HepG2 (cell line): Measurements from ENCODE around the gene WBP1. TPM values are rescaled to one million over a fixed set of nuclear protein-coding genes. Genes with fewer than 3 reads are reported as not detected.

Source experiments
- ETV5 ChIP-seq: IDR thresholded peaks from 2 replicates; pipeline ENCODE4 v1.6.1; 2018; ENCODE audit warnings: missing biosample characterization, missing genetic modification reagents, inconsistent platforms, borderline replicate concordance
- GTF3A ChIP-seq: sonication (generic); formaldehyde crosslinking; conservative IDR thresholded peaks from 2 replicates; pipeline ENCODE4 v1.4.0; 2020; ENCODE audit warnings: mild to moderate bottlenecking, missing genetic modification reagents
- HDAC1 ChIP-seq: sonication (generic); formaldehyde crosslinking; IDR thresholded peaks from 2 replicates; pipeline ENCODE4 v1.5.1; 2020; ENCODE audit warnings: mild to moderate bottlenecking, missing genetic modification reagents
- HOXA9 ChIP-seq: sonication (generic); formaldehyde crosslinking; IDR thresholded peaks from 2 replicates; pipeline ENCODE4 v1.8.1; 2022; ENCODE audit warnings: missing genetic modification reagents, mild to moderate bottlenecking, moderate library complexity, borderline replicate concordance
- KDM4B ChIP-seq: sonication (generic); formaldehyde crosslinking; IDR thresholded peaks from 2 replicates; pipeline ENCODE4 v1.4.0; 2020; ENCODE audit warnings: missing genetic modification reagents
- KLF12 ChIP-seq: sonication (generic); formaldehyde crosslinking; IDR thresholded peaks from 2 replicates; pipeline ENCODE4 v1.4.0; 2020; ENCODE audit warnings: missing genetic modification reagents, borderline replicate concordance
- NFKB2 ChIP-seq: sonication (generic); formaldehyde crosslinking; IDR thresholded peaks from 2 replicates; pipeline ENCODE4 v1.4.0; 2020; ENCODE audit warnings: missing genetic modification reagents, borderline replicate concordance
- RFXANK ChIP-seq: IDR thresholded peaks from 2 replicates; pipeline ENCODE4 v1.6.1; 2016
- SATB2 ChIP-seq: sonication (generic); formaldehyde crosslinking; IDR thresholded peaks from 2 replicates; pipeline ENCODE4 v1.5.0; 2020; ENCODE audit warnings: missing genetic modification reagents
- SMYD3 ChIP-seq: sonication (generic); formaldehyde crosslinking; IDR thresholded peaks from 2 replicates; pipeline ENCODE4 v1.8.1; 2023; ENCODE audit warnings: mild to moderate bottlenecking, missing genetic modification reagents
- SOX5 ChIP-seq: IDR thresholded peaks from 2 replicates; pipeline ENCODE4 v1.6.1; 2016; ENCODE audit warnings: borderline replicate concordance
- SP1 ChIP-seq, 2 experiments: fragments of 450-650 bp in 1 of 2; sonication (generic) in 1 of 2; formaldehyde crosslinking in 1 of 2; IDR thresholded peaks; 2 replicates each; pipeline versions ENCODE4 v1.4.0 to v1.6.1; 2016 to 2020; ENCODE audit warnings: missing genetic modification reagents in 1 of 2
- ZBTB38 ChIP-seq: sonication (generic); formaldehyde crosslinking; IDR thresholded peaks from 2 replicates; pipeline ENCODE4 v1.5.1; 2020; ENCODE audit warnings: mild to moderate bottlenecking, missing genetic modification reagents
- ZIK1 ChIP-seq: sonication (generic); formaldehyde crosslinking; IDR thresholded peaks from 2 replicates; pipeline ENCODE4 v1.5.0; 2020; ENCODE audit warnings: mild to moderate bottlenecking, low read depth, missing genetic modification reagents, borderline replicate concordance
- ZNF256 ChIP-seq: sonication (generic); formaldehyde crosslinking; conservative IDR thresholded peaks from 2 replicates; pipeline ENCODE4 v1.4.0; 2020; ENCODE audit warnings: missing genetic modification reagents
- ZNF3 ChIP-seq: IDR thresholded peaks from 2 replicates; pipeline ENCODE4 v1.7.0; 2017; ENCODE audit warnings: inconsistent platforms
- ZNF709 ChIP-seq: sonication (generic); formaldehyde crosslinking; IDR thresholded peaks from 2 replicates; pipeline ENCODE4 v1.5.0; 2020; ENCODE audit warnings: mild to moderate bottlenecking, missing genetic modification reagents
- ZNF775 ChIP-seq: sonication (generic); formaldehyde crosslinking; IDR thresholded peaks from 2 replicates; pipeline ENCODE4 v1.4.0; 2020; ENCODE audit warnings: missing genetic modification reagents, mild to moderate bottlenecking, moderate library complexity, borderline replicate concordance
- ZNF83 ChIP-seq: sonication (generic); formaldehyde crosslinking; IDR thresholded peaks from 2 replicates; pipeline ENCODE4 v1.4.0; 2020; ENCODE audit warnings: missing genetic modification reagents, mild to moderate bottlenecking, borderline replicate concordance
- polyA plus RNA-seq, 8 experiments: library from polyadenylated mRNA; depleted of rRNA in 3 of 8; stranded (reverse) in 7 of 8; unstranded in 1 of 8; fragments of >200 nt; fragmentation: Illumina TruSeq in 4 of 8; extraction: Trizol in 4 of 8; gene quantifications; 2 replicates each; pipeline versions ENCODE4 v1.2.1 to v1.2.3, GENCODE V29; 2011 to 2016; ENCODE audit warnings: low read depth in 4 of 8, missing spikeins in 1 of 8, mixed read lengths in 1 of 8; ENCODE audit not compliant: insufficient read depth in 1 of 8
- total RNA-seq, 5 experiments: library from RNA; depleted of rRNA; stranded (reverse); fragments of >200 nt; fragmentation: Illumina TruSeq; extraction: Trizol; gene quantifications; 2 replicates each; pipeline ENCODE4 v1.2.3, GENCODE V29; 2016; ENCODE audit warnings: low read depth in 1 of 5
- TF ChIP-seq, protein P1 (sequence below): sonication (generic); formaldehyde crosslinking; IDR thresholded peaks from 2 replicates; pipeline ENCODE4 v1.4.0; 2020; ENCODE audit warnings: missing genetic modification reagents
- TF ChIP-seq, protein P2 (sequence below): sonication (generic); formaldehyde crosslinking; IDR thresholded peaks from 2 replicates; pipeline ENCODE4 v1.4.0; 2020; ENCODE audit warnings: missing genetic modification reagents, mild to moderate bottlenecking, borderline replicate concordance

Gene WBP1
- total and polyA plus RNA-seq, 2 of the 13 experiments (the other 11 are each of a cell fraction or from before 2014, with no cell fraction given): 38.8 to 85.7 TPM

DNA sequence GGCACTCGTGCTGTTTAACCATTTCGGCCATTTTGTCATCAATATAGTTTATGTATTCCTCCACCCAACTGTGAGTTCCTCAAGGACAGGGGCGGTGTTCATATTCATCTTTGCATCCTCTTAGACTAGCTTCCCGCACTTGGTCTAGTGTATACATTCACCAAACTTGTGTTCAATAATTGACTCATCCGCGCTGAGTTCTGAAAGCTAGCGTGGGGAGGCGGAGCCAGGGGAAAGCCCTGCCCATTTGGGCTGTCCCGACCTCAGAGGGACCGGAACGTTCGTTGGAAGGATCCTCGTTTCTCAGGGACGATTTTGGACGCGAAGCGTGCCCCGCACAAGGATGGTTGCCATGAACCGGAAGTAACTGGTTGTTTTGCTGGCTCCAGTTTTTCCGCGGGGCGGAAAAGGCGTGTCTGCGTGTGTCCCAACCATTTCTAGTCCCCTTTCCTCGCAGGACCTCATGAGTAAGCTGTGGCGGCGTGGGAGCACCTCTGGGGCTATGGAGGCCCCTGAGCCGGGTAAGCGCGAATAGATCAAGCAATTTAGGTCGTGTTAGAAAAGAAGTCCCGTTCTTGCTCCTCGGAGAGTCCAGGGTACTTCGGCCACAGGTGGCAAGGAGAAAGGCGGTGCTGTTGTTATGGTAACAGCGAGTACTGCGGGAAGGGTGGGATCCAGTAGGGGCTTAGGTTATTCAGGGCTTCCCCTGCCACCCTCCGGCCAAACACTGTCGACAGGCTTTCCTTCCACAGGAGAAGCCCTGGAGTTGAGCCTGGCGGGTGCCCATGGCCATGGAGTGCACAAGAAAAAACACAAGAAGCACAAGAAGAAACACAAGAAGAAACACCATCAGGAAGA lies 3.4 kb upstream of the WBP1 start, which contains the start of gene INO80B (continued):
- TF ChIP-seq ZBTB38 (peak; percentile 84), ETV5 (peak; percentile 89), SMYD3 (CRISPR knock-in tag) (peak; percentile 61; the same call in 1 of the 2 replicates), ZNF775 (CRISPR knock-in tag) (no peak; the same call in 1 of the 2 replicates), SP1 (IDR thresholded peaks at IDR 0.05) (no peak), SP1 (CRISPR knock-in tag; IDR thresholded peaks at IDR 0.05) (peak; percentile 99), KDM4B (CRISPR knock-in tag) (peak; percentile 96), NFKB2 (CRISPR knock-in tag) (peak; percentile 70; the same call in 1 of the 2 replicates), SATB2 (no peak), ZNF709 (peak; percentile 85), KLF12 (peak; percentile 100), ZNF83 (peak; percentile 58; the same call in 1 of the 2 replicates), ZNF256 (CRISPR knock-in tag) (no peak), RFXANK (peak; percentile 95), ZIK1 (0 out of 2 replicates have a peak, but pooled peaks have one; percentile 34), ZNF3 (CRISPR knock-in tag) (peak; percentile 32; the same call in 1 of the 2 replicates), GTF3A (peak; percentile 85; the same call in 1 of the 2 replicates), SOX5 (CRISPR knock-in tag) (peak; percentile 79), HDAC1 (peak; percentile 99), HOXA9 (CRISPR knock-in tag) (no peak)
- TF ChIP-seq, protein P1, sequence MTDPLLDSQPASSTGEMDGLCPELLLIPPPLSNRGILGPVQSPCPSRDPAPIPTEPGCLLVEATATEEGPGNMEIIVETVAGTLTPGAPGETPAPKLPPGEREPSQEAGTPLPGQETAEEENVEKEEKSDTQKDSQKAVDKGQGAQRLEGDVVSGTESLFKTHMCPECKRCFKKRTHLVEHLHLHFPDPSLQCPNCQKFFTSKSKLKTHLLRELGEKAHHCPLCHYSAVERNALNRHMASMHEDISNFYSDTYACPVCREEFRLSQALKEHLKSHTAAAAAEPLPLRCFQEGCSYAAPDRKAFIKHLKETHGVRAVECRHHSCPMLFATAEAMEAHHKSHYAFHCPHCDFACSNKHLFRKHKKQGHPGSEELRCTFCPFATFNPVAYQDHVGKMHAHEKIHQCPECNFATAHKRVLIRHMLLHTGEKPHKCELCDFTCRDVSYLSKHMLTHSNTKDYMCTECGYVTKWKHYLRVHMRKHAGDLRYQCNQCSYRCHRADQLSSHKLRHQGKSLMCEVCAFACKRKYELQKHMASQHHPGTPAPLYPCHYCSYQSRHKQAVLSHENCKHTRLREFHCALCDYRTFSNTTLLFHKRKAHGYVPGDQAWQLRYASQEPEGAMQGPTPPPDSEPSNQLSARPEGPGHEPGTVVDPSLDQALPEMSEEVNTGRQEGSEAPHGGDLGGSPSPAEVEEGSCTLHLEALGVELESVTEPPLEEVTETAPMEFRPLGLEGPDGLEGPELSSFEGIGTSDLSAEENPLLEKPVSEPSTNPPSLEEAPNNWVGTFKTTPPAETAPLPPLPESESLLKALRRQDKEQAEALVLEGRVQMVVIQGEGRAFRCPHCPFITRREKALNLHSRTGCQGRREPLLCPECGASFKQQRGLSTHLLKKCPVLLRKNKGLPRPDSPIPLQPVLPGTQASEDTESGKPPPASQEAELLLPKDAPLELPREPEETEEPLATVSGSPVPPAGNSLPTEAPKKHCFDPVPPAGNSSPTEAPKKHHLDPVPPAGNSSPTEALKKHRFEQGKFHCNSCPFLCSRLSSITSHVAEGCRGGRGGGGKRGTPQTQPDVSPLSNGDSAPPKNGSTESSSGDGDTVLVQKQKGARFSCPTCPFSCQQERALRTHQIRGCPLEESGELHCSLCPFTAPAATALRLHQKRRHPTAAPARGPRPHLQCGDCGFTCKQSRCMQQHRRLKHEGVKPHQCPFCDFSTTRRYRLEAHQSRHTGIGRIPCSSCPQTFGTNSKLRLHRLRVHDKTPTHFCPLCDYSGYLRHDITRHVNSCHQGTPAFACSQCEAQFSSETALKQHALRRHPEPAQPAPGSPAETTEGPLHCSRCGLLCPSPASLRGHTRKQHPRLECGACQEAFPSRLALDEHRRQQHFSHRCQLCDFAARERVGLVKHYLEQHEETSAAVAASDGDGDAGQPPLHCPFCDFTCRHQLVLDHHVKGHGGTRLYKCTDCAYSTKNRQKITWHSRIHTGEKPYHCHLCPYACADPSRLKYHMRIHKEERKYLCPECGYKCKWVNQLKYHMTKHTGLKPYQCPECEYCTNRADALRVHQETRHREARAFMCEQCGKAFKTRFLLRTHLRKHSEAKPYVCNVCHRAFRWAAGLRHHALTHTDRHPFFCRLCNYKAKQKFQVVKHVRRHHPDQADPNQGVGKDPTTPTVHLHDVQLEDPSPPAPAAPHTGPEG (CRISPR knock-in tag): peak; percentile 75
- TF ChIP-seq, protein P2, sequence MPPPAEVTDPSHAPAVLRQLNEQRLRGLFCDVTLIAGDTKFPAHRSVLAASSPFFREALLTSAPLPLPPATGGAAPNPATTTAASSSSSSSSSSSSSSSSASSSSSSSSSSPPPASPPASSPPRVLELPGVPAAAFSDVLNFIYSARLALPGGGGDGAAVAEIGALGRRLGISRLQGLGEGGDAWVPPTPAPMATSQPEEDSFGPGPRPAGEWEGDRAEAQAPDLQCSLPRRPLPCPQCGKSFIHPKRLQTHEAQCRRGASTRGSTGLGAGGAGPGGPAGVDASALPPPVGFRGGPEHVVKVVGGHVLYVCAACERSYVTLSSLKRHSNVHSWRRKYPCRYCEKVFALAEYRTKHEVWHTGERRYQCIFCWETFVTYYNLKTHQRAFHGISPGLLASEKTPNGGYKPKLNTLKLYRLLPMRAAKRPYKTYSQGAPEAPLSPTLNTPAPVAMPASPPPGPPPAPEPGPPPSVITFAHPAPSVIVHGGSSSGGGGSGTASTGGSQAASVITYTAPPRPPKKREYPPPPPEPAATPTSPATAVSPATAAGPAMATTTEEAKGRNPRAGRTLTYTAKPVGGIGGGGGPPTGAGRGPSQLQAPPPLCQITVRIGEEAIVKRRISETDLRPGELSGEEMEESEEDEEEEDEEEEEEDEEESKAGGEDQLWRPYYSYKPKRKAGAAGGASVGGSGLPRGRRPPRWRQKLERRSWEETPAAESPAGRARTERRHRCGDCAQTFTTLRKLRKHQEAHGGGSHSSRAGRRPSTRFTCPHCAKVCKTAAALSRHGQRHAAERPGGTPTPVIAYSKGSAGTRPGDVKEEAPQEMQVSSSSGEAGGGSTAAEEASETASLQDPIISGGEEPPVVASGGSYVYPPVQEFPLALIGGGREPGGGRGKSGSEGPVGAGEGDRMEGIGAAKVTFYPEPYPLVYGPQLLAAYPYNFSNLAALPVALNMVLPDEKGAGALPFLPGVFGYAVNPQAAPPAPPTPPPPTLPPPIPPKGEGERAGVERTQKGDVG (CRISPR knock-in tag): peak; percentile 93; the same call in 1 of the 2 replicates
